Islet precursor cell (in vitro differentiated cells): ENCODE measurements around the gene BST1.
"Not testable (repeated sequence)": the region's sequence is repeated elsewhere in the genome, so short reads cannot be mapped to it uniquely, and the experiment has no call there.

ENCODE experiments used
- DNase-seq: peaks from one replicate; pipeline ENCODE4 v3.0.0-alpha.2; 2018

BST1 gene

DNA sequence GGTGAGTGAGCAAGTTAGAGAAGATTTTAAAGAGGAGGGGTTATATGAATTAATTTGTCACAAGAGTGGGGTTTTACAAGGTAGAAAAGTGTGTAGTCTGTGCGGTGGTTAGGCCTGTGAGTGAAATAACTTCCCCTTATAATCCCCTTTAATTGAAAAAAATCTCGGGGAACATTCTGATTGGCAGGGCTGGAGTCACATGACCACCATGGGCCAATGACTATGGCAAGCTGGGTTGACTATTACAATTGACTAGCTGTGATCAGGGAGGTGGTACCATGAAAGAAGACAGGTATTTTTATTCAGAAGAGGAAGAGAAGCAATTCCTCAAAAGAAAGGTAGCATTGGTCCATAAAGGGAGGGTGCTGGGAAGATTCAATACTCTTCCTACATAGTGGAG is 48.3 kb downstream of the BST1 start:
- no peak for DNase-seq

DNA sequence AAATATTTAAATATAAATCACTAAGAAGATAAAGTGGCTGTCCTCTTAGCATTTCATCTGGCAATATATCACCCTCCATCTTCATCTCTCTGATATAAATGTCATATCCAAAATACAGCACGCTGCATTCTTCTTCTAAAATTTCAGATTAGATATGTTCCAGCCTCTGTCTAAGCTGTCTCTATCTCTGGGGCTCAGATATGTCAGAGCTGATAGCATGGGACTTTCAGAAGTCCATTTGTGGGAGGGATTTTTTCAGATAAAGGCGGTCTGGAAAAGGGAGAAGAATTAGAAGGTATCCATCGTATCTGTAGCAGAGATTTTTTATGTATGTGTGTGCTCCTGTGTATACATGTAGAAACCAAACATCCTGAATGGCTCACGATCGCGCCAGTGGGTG is 50.2 kb downstream of the BST1 start:
- DNase-seq: no peak

DNA sequence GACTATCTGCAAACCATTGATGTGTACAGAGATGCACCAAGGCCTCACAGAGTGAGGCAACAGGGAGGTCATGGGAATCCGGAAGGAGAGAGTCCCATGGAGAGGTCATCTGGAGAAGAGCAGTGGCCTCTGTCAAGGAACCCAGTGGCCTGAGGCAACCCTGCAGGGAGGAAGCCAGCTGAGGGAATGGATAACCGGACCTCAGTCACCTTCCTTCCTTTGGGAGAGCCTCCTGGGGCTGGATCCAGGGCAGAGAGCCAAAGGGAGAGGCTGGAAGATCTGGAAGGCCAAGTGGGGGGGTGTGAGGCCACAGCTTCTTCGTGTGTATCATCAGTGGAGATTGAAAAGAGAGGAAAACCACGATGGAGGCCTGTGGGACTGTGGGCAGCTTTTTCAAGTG is 50.9 kb downstream of the BST1 start:
- DNase-seq: no peak

- no peak for DNase-seq
Observed at GRCh38 chr4:15754323-15754722, 51.5 kb downstream of the BST1 start.

- no peak for DNase-seq
Observed at GRCh38 chr4:15755321-15756155, 52.7 kb downstream of the BST1 start.

- DNase-seq: no peak
Observed at GRCh38 chr4:15756361-15756861, 53.5 kb downstream of the BST1 start.

GRCh38 chr4:15757054-15757453 is 54.2 kb downstream of the BST1 start:
- no peak for DNase-seq

DNA sequence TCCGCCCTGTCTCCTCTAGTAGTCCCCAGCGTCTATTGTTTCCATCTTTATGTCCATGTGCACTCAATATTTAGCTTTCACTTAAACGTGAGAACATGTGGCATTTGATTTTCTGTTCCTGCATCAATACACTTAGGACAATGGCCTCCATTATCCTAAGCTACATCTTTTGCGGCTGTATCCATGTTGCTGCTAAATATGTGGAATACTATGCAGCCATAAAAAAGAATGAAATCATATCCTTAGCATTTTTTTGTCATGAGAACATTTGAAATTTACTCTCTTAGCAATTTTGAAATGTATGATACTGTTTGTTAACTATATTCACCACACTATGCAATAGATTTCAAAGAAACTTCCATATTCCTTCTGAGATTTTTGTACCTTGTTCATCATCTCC is 55.4 kb downstream of the BST1 start:
- no peak for DNase-seq

DNA sequence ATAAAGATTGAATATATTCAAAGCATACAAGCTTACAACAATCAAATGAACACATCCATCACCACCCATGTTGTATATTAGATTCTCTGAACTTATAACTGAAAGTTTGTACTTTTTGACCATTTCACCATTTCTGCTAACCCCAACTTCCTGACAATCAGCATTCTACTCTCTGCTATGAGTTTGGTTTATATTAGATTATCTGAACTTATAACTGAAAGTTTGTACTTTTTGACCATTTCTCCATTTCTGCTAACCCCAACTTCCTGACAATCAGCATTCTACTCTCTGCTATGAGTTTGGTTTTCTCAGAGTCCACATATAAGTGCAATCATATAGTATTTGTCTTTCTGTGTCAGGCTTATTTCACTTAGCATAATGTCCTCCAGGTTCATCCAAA is 59.6 kb downstream of the BST1 start:
- DNase-seq: not testable (repeated sequence)

GRCh38 chr4:15765391-15765790 is 62.5 kb downstream of the BST1 start:
- DNase-seq: no peak

- DNase-seq: no peak
Observed at GRCh38 chr4:15765910-15766697, 63.2 kb downstream of the BST1 start.

DNA sequence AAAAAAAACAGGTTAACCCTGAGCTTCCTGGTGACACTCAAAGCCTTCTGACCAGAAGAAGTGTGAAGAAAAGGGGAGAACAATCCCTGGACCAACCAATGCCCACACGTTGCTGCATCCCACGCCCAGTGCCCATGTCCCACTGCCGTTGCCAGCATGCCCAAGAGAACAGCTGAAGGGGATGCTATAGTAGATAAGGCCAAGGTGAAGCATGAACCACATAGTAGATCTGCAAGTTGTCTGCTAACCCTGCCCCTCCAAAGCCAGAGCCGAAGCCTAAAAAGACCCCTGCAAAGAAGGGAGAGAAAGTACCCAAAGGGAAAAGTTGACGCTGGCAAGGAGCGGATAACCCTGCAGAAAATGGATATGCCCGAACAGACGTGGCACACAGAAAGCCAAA is 64.0 kb downstream of the BST1 start:
- no peak for DNase-seq

DNA sequence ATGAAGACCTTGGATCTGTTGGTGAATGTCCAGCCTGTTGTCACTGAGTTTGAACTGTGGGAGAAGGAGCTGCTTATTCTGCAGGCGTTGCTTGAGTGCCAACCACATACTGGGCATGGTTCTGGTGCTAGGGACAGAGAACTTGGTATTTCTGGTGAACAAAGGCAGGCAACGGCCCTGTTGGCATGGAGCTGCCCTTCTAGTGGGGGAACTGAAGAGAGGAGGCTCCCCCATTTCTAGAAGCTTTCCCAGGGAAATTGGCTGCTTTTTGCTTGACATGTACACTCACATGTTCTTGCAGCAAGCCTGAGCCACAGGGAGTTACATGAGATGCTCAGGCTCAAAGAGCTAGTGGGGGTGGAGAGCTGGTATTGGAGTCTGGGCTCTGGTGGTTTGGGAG is 66.3 kb downstream of the BST1 start:
- DNase-seq: no peak

GRCh38 chr4:15771216-15772058 is 68.6 kb downstream of the BST1 start:
- no peak for DNase-seq

- DNase-seq: no peak
Observed at GRCh38 chr4:15774020-15774420, 71.2 kb downstream of the BST1 start.

DNA sequence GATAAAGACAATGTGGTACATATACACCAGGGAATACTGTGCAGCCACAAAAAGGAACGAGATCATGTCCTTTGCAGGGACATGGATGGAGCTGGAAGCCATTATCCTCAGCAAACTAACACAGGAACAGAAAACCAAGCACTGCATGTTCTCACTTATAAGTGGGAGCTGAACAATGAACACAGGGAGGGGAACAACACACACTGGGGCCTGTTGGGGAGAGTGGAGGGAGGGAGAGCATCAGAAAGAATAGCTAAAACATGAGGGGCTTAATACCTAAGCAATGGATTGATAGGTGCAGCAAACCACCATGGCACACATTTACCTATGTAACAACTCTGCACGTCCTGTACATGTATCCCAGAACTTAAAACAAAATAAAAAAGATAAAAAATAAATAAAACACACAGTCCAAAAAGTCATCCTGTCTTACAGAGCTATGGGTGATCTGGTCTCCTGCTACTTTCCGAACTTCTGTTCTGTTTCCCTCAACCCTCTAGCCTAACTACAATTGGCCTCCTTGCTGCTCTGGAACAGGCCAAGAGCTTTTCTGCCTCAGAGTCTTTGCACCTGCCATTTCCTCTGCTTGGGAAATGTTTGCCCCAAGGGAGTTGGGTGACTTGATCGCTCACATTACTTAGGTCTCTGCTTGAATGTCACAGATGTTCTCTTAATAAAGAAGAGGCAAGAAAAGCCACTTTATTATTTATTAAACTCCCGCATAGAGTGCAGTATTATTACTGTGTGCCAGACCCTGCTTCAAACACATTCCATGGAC is 74.2 kb downstream of the BST1 start:
- no peak for DNase-seq

- DNase-seq: no peak
Observed at GRCh38 chr4:15777697-15778288, 74.9 kb downstream of the BST1 start.

- DNase-seq: peak; percentile 65
Observed at GRCh38 chr4:15778289-15779241, 75.7 kb downstream of the BST1 start, which contains the start of gene CD38. CD38 (plus strand) TSS chr4:15778328; CDS start chr4:15778415, 87 bp downstream.

DNA sequence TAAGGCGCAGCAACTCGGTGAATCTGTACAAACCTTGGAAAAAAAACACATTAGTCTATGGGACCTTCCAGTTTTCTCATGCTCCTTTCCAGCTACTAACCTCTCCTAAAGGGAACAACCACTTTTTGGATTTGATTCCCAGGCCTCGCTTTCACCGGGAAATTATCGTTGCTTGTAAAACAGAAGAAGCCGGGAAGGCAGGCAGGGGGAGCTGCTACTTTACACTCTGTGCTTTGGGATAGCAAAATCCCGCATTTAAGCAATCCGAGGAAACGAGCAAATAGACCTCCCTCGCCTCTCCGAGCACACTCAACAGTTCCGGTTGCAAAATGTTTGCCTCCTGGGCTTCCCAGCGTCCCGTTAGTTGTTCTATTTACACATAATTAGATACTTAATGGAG is 76.4 kb downstream of the BST1 start:
- peak; percentile 59 for DNase-seq

- no peak for DNase-seq
Observed at GRCh38 chr4:15779809-15780208, 76.9 kb downstream of the BST1 start.
